ENCODE measurements around the gene MAN1B1. TPM values are rescaled to one million over a fixed set of nuclear protein-coding genes. Genes with fewer than 3 reads are reported as not detected.
A peak's percentile ranks its signal among the peaks of the same experiment; 100 is the strongest.
"Not testable (repeated sequence)": the region's sequence is repeated elsewhere in the genome, so short reads cannot be mapped to it uniquely, and the experiment has no call there.

MAN1B1 gene
- total RNA-seq, 4 donors from 2014 or later: 52.1 to 99.2 (median 63.1) TPM

DNA sequence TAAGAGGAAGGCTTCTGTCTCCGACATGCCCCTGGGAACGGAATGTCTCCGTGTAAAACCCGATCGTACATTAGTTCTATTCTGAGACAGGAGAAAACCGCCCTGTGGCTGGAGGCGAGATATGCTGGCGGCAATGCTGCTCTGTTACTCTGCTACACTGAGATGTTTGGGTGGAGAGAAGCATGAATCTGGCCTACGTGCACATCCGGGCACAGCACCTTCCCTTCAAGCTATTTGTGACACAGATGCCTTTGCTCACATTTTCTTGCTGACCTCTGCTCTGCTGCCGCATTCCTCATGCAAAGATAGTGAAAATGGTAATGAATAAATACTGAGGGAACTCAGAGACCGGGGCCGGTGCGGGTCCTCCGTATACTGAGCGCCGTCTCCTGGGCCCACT lies 29.9 kb downstream of the MAN1B1 start:
- Histone ChIP-seq H3K9me3 (no peaks in the 10 kb centered on the region), H3K4me3 (no peak overlapping the region), H3K27me3 (peaks cover 3% of the 10 kb centered on the region), H3K4me1 (peaks cover 23% of the 10 kb centered on the region), H3K36me3 (peaks cover 13% of the 10 kb centered on the region), H3K27ac (no peak overlapping the region)
- TF ChIP-seq POLR2A (IDR thresholded peaks at IDR 0.05): no peak
- TF ChIP-seq POLR2AphosphoS5 (IDR thresholded peaks at IDR 0.05): no peak
- no peak for TF ChIP-seq EP300 (IDR thresholded peaks at IDR 0.05)
- TF ChIP-seq, protein P1, sequence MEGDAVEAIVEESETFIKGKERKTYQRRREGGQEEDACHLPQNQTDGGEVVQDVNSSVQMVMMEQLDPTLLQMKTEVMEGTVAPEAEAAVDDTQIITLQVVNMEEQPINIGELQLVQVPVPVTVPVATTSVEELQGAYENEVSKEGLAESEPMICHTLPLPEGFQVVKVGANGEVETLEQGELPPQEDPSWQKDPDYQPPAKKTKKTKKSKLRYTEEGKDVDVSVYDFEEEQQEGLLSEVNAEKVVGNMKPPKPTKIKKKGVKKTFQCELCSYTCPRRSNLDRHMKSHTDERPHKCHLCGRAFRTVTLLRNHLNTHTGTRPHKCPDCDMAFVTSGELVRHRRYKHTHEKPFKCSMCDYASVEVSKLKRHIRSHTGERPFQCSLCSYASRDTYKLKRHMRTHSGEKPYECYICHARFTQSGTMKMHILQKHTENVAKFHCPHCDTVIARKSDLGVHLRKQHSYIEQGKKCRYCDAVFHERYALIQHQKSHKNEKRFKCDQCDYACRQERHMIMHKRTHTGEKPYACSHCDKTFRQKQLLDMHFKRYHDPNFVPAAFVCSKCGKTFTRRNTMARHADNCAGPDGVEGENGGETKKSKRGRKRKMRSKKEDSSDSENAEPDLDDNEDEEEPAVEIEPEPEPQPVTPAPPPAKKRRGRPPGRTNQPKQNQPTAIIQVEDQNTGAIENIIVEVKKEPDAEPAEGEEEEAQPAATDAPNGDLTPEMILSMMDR (IDR thresholded peaks at IDR 0.05): no peak
- WGBS: 70% methylated on average over 17 of the region's 17 CpGs
- no peak for DNase-seq (ENCODE audit: low spot score in 2 of 2)

DNA sequence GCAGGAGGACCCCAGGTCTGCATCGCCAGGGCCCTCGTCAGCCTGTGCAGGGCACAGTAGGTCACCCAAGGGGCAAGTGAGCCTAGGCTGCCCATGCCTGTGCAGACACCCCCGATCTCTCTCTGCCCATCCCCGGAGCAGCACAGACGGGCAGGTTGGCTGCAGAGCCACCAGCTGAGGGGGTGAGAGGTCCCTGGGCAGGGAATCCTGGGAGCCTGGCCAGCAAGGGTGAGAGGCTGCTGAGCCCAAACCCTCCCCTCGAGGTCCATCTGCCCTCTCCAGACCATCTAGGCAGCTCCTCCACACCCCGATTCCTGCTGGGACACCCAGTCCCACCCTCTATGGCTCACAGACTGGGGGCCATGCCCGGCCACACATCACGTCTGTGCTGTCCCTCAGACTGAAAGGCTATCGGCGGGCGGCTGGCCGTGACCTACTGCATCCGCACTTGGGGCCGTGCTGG lies 30.5 kb downstream of the MAN1B1 start:
- 90% methylated on average over 13 of the region's 15 CpGs for WGBS
- TF ChIP-seq, protein P1 (IDR thresholded peaks at IDR 0.05): no peak
- TF ChIP-seq POLR2AphosphoS5 (IDR thresholded peaks at IDR 0.05): no peak
- no peak for TF ChIP-seq EP300 (IDR thresholded peaks at IDR 0.05)
- no peak for TF ChIP-seq POLR2A (IDR thresholded peaks at IDR 0.05)
- Histone ChIP-seq H3K9me3 (no peaks in the 10 kb centered on the region), H3K4me1 (peaks cover 24% of the 10 kb centered on the region), H3K36me3 (peaks cover 7% of the 10 kb centered on the region), H3K27ac (no peak overlapping the region), H3K27me3 (peaks cover 3% of the 10 kb centered on the region), H3K4me3 (no peak overlapping the region)
- DNase-seq (ENCODE audit: low spot score in 2 of 2): peak in 1 of 2 donors; percentile 62

DNA sequence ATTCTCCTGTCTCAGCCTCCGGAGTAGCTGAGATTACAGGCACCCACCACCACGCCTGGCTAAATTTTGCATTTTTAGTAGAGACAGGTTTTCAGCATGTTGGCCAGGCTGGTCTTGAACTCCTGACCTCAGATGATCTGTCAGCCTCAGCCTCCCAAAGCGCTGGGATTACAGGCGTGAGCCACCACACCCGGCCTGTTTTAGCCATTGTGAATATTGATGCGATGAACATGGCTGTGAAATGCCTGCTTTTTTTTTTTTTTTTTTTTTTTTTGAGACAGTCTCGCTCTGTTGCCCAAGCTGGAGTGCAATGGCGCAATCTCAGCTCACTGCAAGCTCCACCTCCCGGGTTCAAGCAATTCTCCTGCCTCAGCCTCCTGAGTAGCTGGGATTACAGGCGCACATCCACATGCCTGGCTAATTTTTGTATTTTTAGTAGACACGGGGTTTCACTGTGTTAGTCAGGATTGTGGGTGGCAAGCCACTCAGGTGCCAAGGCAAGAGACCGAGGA lies 31.4 kb downstream of the MAN1B1 start:
- peaks cover 24% of the 10 kb centered on the region for H3K4me1 ChIP-seq
- not testable (repeated sequence) for H3K27ac ChIP-seq; DNase-seq (ENCODE audit: low spot score in 2 of 2); H3K36me3 ChIP-seq; H3K27me3 ChIP-seq; H3K4me3 ChIP-seq; H3K9me3 ChIP-seq
- WGBS: 77% methylated on average over 12 of the region's 12 CpGs

DNA sequence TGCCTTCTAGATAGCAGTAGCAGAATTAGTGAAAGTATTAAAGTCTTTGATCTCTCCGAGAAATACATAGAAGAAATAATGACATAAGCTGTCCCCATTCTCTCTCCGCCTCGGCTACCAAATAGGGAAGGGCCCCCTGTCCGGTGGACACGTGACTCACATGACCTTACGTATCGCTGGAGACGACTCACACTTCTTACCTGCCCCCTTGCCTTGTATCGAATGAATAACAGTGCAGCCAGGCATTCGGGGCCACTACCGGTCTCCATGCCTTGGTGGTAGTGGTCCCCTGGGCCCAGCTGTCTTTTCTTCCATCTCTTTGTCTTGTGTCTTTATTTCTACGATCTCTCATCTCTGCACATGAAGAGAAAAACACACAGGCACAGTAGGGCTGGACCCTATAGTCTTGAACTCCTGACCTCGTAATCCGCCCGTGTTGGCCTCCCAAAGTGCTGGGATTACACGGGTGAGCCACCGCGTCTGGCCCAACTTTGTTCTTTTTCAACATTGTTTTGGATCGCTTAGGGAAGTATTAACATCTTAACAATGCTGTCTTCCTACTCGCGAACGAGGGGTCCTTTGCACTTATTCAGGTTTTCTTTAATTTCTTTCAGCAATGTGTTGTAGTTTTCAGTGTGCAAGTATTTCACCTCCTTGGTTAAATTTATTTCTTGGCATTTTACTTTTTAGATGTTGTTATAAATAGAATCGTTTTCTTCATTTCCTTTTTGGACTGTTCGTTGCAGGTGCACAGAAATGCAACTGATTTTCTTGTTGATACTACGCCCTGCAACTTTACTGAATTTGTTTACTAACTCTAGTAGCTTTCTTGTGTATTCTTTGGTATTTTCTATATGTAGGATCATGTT lies 35.4 kb downstream of the MAN1B1 start:
- not testable (repeated sequence) for H3K36me3 ChIP-seq; H3K4me1 ChIP-seq; H3K4me3 ChIP-seq; H3K27ac ChIP-seq; H3K27me3 ChIP-seq; DNase-seq (ENCODE audit: low spot score in 2 of 2); H3K9me3 ChIP-seq
- WGBS: 79% methylated on average over 24 of the region's 25 CpGs

DNA sequence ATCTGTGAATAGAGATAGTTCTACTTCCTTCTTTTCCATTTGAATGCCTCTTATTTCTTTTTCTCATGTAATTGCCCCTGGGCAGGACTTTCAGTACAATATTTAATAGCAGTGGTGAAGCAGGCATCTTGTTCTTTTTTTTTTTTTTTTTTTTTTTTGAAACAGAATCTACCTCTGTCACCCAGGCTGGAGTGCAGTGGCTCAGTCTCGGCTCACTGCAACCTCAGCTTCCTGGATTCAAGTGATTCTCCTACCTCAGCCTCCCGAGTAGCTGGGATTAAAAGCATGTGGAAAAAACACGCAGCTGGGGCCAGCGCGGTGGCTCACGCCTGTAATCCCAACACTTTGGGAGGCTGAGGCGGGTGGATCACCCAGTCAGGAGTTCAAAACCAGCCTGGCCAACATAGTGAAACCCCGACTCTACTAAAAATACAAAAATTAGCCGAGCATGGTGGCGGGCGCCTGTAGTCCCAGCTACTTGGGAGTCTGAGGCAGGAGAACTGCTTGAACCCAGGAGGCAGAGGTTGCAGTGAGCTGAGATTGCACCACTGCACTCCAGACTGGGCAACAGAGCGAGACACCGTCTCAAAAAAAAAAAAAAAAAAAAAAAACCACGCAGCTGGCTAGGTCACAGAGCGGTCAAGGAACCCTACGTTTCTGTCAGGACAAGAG lies 36.1 kb downstream of the MAN1B1 start:
- 93% methylated on average over 16 of the region's 16 CpGs for WGBS

DNA sequence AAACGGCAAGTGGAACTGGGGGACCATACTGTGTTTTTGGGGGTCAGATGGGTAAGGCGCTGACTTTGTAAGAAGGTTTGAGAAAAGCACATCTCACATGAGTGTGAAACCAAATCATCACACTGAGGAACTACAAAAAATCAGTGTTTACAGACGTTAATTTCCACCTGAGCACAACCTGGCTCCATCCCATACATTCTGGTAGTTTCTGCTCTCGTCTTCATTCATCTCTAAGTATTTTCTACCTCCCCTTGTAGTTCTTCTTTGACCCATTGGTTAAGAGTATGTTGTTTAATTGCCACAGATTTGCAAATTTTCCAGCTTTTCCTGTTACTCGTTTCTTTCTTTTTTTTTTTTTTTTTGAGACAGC lies 36.7 kb downstream of the MAN1B1 start:
- no peak overlapping the region for H3K4me3 ChIP-seq
- TF ChIP-seq, protein P1 (IDR thresholded peaks at IDR 0.05): no peak
- TF ChIP-seq EP300 (IDR thresholded peaks at IDR 0.05) (no peak), POLR2A (IDR thresholded peaks at IDR 0.05) (no peak), POLR2AphosphoS5 (IDR thresholded peaks at IDR 0.05) (no peak)
- H3K9me3 ChIP-seq: no peaks in the 10 kb centered on the region
- H3K36me3 ChIP-seq: no peaks in the 10 kb centered on the region
- no peak overlapping the region for H3K27ac ChIP-seq
- DNase-seq (ENCODE audit: low spot score in 2 of 2): no peak
- 79% methylated on average over 5 of the region's 5 CpGs for WGBS
- no peaks in the 10 kb centered on the region for H3K27me3 ChIP-seq
- H3K4me1 ChIP-seq: peaks cover 22% of the 10 kb centered on the region

More for the DNA sequence above, 36.1 kb downstream of the MAN1B1 start:
- not testable (repeated sequence) for H3K36me3 ChIP-seq; H3K4me3 ChIP-seq; H3K9me3 ChIP-seq; H3K27me3 ChIP-seq; DNase-seq (ENCODE audit: low spot score in 2 of 2); H3K27ac ChIP-seq
- peaks cover 17% of the 10 kb centered on the region for H3K4me1 ChIP-seq

DNA sequence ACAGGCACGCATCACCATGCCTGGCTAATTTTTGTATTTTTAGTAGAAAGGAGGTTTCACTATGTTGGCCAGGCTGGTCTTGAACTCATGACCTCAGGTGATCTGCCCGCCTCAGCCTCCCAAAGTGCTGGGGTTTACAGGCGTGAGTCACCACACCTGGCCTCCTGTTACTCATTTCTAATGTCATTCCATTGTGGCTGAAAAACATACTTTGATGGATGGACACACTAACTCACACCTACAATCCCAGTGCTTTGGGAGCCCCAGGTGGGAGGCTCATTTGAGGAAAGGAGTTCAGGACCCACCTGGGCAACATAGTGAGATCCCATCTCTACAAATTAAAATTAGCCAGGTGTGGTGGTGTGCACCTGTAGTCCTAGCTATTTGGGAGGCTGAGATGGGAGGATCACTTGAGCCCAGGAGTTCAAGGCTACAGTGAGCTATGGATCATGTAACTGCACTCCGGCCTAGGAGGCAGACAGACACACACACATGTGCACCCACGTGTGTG lies 37.2 kb downstream of the MAN1B1 start:
- WGBS: 95% methylated on average over 3 of the region's 5 CpGs
- not testable (repeated sequence) for H3K36me3 ChIP-seq; H3K4me3 ChIP-seq; H3K27me3 ChIP-seq; H3K27ac ChIP-seq; H3K9me3 ChIP-seq; DNase-seq (ENCODE audit: low spot score in 2 of 2)
- peaks cover 27% of the 10 kb centered on the region for H3K4me1 ChIP-seq
